Activated T-cell treated with anti-CD3 and anti-CD28 coated beads, Interleukin-2, amount 50 U/mL, for 48 hours (primary cell): ENCODE data around the gene DNAH14.
"Not testable (repeated sequence)": the region's sequence is repeated elsewhere in the genome, so short reads cannot be mapped to it uniquely, and the experiment has no call there.

Source experiments
- DNase-seq, 2 experiments: peaks; one replicate each; pipeline ENCODE4 v3.0.0-alpha.2; 2020

DNAH14 gene

DNA sequence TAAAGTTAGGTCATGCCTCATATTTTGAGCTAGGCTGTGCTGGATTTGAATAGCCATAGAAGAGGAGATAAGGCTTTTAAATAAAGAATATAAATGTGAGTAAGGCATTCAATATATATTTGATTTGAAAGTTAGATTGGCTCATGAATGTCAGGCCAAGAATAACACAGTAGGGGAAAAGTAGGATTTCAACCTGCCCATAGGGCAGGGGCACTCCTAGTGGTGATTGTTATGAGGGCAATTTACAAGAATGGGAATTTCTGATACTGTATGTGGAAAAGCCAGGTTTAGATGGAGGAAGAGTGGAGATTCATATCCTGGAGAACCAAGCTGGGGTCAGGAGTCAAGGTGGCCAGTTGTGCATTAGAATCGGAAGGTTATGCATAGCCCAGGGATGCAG is 74.9 kb downstream of the DNAH14 start:
- DNase-seq, result no peak

GRCh38 chr1:225006352-225006751 is 76.9 kb downstream of the DNAH14 start:
- DNase-seq, result not testable (repeated sequence)

GRCh38 chr1:225008050-225008449 is 78.6 kb downstream of the DNAH14 start:
- not testable (repeated sequence) for DNase-seq

DNA sequence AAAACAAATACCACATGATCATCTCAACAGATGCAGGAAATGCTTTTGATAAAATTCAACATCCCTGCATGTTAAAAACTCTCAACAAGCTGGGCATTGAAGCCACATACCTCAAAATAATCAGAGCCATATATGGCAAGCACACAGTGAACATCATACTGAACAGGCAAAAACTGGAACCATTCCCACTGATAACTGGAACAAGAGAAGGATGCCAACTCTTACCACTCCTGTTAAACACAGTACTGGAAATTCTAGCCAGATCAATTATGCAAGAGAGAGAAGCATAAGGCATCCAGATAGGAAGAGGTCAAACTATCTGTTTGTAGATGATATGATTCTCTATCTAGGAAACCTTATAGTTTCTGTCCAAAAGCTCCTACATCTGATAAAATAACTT is 91.6 kb downstream of the DNAH14 start:
- no peak for DNase-seq

- no peak for DNase-seq
These were observed 97.2 kb downstream of the DNAH14 start for GRCh38 chr1:225026701-225027100.

- DNase-seq, result not testable (repeated sequence)
These were observed 107.0 kb downstream of the DNAH14 start for GRCh38 chr1:225036441-225036840.

DNA sequence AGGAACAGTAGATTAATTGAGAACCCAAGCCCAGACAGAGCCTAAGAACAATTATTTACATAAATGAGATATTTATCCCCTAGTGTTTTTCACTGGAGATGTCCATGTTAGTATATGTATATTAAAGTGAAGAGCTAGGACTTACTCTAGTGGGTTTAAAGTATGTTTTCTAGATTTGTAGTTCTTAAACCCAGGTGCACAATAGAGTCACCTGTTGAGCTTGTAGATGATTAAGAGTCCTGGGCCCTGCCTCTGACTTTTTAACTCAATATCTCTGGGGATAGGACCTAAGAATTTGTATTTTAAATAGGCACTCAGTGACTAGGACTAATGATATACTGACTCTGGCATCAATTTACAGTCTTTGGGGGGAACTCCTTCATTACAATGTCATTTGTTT is 112.8 kb downstream of the DNAH14 start:
- DNase-seq, result no peak

GRCh38 chr1:225044258-225044657 is 114.8 kb downstream of the DNAH14 start:
- DNase-seq, result no peak

- no peak for DNase-seq
These were observed 120.1 kb downstream of the DNAH14 start for GRCh38 chr1:225049594-225049993.

DNA sequence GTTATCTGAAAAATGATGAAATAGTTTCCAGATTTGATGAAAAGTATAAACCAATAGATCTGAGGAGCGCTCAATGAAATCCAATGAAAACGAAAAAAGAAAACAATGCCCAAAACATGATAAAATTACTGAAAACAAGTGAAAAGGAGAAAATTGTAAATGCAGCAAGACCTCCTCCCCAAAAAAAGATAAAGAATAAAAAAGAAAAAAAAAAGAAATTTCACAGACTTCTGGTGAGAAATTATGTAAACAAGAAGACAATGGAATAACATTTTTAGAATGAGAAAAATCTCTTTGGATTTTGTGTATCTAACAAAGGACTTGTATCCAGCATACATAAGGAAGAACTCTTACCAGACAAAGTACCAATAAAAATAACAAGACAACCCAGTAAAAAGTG is 134.2 kb downstream of the DNAH14 start:
- DNase-seq, result no peak

GRCh38 chr1:225070972-225071371 is 141.5 kb downstream of the DNAH14 start:
- DNase-seq, result no peak

DNA sequence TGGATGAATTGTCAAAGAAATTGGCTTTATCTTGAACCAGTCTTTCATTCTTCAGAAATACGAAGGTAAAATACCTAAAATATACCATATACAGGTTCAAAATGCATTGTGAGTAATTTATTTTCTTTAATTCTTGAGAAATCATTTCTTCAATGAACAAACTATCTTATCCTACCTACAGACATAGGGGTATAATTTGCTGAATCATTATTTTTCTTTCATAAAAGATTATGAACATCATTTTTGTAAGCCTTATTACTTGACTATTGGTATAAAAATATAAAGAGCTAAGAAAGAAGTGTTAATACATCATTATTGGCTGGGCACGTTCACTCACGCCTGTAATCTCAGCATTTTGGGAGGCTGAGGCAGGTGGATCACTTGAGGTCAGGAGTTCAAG is 167.7 kb downstream of the DNAH14 start:
- DNase-seq, result no peak

DNA sequence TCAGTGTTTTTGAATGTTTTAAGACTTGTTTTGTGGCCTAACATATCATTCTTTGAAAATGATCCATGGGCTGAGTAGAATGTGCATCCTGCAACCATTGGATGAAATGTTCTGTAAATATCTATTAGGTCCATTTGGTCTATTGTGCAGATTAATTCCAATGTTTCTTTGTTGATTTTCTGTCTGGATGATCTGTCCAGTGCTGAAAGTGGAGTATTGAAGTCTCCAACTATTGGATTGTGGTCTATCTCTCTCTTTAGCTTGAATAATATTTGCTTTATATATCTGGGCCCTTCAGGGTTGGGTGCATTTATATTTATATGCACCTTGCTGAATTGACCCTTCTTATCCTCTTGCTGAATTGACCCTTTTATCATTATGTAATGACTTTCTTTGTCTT is 181.5 kb downstream of the DNAH14 start:
- no peak for DNase-seq

DNA sequence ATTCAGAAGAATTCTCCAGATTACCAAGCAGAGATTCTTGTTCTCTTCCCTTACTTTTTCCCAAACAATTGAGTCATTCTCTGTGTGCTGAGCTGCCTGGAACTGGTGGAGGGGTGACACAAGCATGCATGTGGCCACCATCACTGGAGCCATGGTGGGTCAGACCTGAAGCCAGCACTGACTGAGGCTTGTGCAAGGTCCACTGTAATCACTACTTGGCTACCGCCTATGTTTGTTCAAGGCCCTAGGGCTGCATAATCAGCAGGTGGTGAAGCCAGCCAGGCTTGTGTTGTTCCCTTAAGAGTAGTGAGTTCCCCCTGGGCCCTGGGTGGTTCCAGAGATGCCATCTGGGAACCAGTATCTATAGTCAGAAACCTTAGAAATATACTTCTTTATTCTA is 183.8 kb downstream of the DNAH14 start:
- DNase-seq, result no peak

GRCh38 chr1:225114354-225114990 is 185.0 kb downstream of the DNAH14 start:
- DNase-seq, result no peak

DNA sequence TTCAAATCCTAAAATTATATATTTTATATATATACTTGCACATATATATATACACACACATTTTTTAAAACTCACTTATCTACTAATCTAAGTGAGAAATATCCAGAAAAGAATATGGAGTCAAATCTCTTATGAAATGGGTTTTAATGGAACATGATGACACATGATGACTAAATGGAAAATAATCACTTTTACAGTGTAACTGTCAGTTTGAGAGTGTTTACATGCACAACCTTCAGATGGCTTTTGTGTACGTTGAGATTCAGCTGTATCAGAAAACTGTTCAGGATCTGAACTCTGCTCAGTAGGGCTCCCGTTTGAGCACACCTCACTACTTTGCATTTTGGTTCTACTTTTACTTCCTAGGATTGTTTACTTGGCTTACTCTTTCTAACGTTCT is 189.8 kb downstream of the DNAH14 start:
- no peak for DNase-seq

DNA sequence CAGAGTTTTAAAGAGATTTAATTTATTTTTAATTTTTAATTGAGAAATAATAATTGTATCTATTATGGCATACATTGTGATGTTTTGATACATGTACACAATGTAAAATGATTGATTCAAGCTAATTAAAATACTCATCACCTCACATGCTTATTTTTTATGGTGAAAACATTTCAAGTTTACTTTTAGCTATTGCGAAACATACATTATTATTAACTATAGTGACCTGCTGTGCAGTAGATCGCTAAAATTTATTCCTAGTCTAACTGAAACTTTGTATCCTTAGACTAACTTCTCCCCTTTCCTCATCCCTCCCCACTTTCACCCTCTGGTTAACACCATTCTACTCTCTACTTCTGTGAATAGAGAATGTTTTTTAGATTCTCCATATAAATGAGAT is 191.6 kb downstream of the DNAH14 start:
- no peak for DNase-seq

DNA sequence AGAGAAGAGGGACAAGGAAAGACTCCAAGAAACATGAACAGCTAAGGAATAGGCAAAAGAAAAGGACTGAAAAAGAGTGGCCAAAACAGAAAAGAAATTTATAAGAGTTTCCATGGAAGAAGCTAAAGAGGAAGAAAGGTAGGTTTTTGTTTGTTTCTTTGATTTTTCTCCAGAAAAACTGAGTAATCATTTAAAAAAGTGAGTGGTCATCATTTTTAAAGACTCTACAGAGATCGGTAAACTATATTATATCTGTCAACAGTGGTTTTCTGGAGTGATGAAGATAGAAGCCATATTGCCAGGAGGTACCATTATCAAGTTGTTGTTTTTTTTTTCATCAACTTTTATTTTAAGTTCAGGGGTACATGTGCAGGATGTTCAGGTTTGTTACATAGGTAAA is 202.4 kb downstream of the DNAH14 start:
- no peak for DNase-seq

DNA sequence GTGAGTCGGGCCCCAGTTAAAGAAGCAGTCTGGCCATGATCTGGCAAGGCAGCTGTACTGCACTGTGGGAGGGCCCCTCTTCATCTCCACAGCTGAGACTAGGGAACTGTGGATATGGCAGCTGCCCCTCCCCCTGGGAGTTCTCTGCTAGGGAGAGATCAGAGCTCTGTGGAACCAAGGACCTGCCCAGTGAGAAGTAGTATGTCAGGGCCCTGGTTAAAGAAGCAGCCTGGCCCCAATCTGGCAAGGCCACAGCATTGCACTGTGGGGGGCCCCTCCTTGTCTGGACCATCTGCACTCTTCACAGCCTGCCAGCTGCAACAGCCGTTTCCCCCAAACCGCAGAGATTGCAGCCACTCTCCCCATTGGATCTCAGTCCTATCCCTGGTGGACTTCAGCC is 208.5 kb downstream of the DNAH14 start:
- no peak for DNase-seq

DNA sequence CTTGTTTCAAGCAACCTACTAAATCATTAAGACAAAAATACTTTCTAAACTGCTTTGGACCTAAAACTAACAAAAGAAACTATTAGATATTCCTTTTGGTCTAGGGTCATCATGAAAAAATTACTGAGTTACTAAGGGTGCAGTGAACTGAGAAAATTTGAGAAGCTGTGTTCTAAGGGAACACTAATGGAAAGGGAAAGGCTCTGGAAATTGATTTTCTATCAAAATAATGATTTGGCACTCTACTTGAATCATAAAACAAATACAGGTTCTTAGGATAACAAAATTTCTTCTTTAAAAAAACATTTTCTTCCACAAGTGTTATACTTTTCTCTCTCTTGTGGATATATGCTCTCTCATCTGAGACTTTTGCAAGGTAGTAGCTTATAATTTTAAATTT is 213.5 kb downstream of the DNAH14 start:
- no peak for DNase-seq

GRCh38 chr1:225146478-225146877 is 217.0 kb downstream of the DNAH14 start:
- no peak for DNase-seq

DNA sequence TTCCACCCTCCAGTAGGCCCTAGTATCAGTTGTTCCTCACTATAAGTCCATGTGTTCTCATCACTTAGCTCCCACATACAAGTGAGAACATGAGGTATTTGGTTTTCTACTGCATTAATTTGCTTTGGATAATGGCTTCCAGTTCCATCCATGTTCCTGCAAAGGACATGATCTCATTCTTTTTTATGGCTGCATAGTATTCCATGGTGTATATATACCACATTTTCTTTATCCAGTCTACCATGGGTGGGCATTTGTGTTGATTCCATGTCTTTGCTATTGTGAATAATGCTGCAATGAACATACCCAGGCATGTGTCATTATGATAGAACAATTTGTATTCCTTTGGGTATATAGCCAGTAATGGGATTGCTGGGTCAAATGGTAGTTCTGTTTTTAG is 218.3 kb downstream of the DNAH14 start:
- DNase-seq, result not testable (repeated sequence)

DNA sequence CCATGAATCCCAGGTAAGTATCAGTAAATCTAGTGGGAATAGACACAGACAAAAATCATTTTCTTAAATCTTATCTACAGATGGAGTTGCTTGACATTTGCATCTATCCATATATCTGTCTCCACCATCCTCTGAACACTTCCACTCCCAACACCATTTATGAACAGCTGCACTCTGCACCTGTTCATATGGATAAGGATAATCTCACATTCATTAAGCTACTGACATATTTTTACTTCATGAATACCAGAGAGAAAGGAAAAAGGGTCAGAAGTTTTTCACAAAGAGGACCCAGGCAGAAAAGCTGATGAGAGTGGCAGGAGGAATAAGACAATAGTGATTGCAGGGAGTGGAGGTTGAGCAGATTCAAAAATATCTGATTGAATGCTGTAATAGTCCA is 222.6 kb downstream of the DNAH14 start:
- DNase-seq, result no peak

DNA sequence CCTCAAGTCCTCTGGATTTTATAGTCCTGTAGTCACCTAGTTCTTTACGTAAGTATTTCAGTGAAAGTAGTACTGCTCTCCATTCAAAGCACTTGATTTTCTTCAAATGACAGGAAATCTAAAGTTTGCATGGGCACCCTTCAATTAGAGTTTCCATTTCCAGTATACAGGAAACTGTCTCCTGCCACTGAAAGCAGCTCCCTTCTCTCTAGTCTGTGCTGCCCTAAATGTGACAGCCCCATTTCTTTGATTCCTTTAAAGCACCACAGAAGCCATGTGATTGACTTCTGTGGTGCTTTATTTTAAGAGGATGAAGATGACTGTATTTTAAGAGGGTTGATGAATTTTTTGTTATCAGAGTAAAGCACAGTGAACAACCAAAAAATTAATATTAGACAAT is 226.1 kb downstream of the DNAH14 start:
- DNase-seq, result no peak

DNA sequence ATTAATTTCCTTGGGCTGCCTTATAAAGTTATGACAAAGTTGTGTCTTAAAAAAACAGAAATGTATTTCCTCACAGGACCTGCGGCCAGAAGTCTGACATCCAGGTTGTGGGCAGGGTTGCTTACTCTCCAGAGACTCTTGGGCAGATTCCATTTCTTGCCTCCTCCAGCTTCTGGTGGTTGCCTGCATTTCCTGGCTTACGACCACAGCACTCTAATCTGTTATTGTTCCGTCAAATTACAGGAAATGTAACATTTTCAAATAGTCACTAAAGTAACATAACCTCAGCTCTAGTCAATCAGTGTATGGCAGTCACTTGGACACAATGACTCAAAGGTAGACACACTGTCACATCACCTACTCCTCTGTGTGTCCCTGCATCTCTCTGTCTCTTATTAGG is 226.8 kb downstream of the DNAH14 start:
- DNase-seq, result no peak

DNA sequence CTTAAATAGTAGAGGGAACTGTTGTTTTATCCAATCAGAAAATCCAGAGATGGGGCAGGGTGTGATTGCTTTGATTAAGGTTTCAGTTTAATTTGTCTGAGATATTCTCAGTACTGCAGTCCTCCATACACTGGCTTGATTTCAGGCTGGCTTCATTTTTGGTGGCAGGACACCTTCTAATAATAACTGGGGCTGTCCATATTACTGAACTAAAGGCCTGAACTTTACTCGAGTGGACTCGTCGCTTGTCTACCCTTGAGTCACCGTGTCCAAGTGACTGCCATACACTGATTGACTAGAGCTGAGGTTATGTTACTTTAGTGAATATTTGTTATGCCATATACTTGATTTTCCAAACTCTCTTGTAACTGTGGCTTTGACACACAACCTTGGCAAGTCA is 228.8 kb downstream of the DNAH14 start:
- no peak for DNase-seq
